Fibroblast of skin of scalp (primary cell): ENCODE measurements around the gene CENPM. TPM values are rescaled to one million over a fixed set of nuclear protein-coding genes. Genes with fewer than 3 reads are reported as not detected.

Experiments
- DNase-seq: peaks from one replicate; pipeline ENCODE4 v3.0.0-alpha.2; 2013
- polyA plus RNA-seq, 2 experiments: library from polyadenylated mRNA; unstranded; fragments of 120-200 nt; gene quantifications; one replicate each; pipeline ENCODE4 v1.2.1, GENCODE V29; 2013; ENCODE audit not compliant: insufficient read length in 2 of 2

Gene CENPM, protein sequence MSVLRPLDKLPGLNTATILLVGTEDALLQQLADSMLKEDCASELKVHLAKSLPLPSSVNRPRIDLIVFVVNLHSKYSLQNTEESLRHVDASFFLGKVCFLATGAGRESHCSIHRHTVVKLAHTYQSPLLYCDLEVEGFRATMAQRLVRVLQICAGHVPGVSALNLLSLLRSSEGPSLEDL
- polyA plus RNA-seq (2013, experiment 1 of 2; ENCODE audit: insufficient read length), result 11.8 TPM
- 9.6 TPM for polyA plus RNA-seq (2013, experiment 2 of 2; ENCODE audit: insufficient read length)

GRCh38 chr22:41946629-41947423 is at the start of gene CENPM:
CENPM (minus strand) TSS chr22:41947152; CDS start chr22:41947076, 76 bp downstream.
- DNase-seq, result peak; percentile 93

GRCh38 chr22:41995211-41995610 is 48.3 kb upstream of the CENPM start:
- DNase-seq, result no peak

- DNase-seq, result no peak
Observed at GRCh38 chr22:41992496-41992895, 45.5 kb upstream of the CENPM start.

GRCh38 chr22:41991111-41991510 is 44.2 kb upstream of the CENPM start:
- no peak for DNase-seq

DNA sequence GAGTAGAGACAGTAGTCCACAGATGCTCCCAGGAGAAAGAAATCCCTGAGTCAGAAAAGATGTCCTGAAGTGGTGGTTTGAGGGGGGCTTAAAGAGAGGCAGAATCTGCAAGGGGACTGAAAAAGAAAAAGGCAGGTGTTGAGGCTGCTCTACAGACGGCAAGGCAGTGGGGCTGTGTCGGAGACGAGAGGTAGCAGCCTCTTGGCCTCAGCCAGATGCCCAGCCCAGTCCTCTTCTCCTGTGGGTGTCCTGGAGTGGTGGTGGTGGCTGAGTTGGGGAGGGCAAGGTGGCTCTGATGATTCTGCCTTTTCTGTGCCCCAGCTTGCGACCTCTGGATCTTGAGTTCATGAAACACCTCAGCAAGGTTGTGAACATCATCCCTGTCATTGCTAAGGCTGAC is 42.3 kb upstream of the CENPM start:
- no peak for DNase-seq

GRCh38 chr22:41987276-41987675 is 40.3 kb upstream of the CENPM start:
- no peak for DNase-seq

- DNase-seq, result no peak
Observed at GRCh38 chr22:41983513-41984405, 36.8 kb upstream of the CENPM start.

GRCh38 chr22:41982865-41983264 is 35.9 kb upstream of the CENPM start:
- no peak for DNase-seq

DNA sequence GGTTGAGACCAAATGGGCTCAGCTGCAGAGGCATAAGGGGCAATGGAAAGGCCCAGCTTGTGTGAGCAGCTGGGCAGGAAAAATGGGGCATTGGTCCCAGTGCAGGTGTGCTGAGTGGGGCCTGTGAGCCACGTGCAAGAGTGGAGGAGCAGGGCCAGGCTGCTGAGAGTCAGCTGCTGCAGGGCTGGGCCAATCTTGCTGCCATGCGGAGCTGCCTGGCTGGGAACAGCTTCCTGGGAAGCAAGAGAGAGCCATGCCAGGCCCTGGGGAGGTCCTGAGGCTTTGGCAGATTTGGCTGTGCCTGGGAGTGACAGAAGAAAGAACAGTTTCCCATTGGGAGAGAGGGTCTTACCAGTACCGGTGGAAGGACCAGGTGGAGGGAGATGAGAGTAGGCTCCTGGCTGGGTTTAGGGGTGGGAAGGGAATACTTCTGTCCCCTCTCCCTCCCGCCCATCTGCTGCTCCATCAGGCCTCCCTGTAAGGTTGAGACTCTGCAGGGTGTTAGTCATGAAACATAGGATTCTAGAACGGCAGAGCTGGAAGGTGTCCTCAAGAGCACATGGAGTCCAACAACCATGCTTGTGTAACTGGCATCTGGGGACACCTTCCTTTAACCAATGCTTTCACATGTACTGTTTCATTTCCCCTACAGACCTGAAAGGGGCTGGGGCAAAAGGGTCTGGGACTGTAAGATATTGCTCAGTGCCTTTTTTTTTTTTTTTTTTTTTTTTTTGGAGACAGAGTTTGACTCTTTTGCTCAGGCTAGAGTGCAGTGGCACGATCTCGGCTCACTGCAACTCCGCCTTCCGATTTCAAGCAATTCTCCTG is 32.7 kb upstream of the CENPM start:
- DNase-seq, result no peak

GRCh38 chr22:41978732-41979131 is 31.8 kb upstream of the CENPM start:
- DNase-seq, result no peak

DNA sequence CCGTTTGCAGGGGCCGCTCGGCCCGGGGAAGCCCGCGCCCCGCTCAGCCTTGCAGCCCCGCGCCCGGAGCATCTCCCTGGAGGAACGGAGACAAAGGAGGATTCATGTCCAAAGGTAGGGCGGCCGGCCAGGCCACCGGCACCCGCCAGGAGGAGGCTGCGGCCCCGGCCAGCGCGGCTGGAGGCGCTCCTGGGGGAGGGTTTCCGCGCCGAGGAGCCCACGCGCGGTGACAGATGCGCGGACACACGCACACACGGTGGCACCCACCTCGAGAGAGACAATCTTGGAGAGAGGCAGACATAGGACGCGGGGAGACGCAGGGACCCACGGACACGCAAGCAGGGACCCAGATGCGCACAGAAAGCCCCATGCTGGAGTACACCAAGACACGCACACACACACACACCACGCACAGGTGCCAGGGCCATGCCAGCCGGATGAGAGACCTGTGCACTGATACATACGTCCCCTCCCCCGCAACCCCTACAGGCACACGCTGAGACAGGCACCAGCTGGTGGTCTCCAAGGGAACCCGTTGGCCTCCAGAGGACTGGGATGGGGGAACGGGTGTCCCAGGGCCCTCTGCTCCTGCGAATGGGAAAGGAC is 30.1 kb upstream of the CENPM start:
- no peak for DNase-seq

- DNase-seq, result no peak
Observed at GRCh38 chr22:41976070-41976901, 29.3 kb upstream of the CENPM start.

- no peak for DNase-seq
Observed at GRCh38 chr22:41975299-41976069, 28.5 kb upstream of the CENPM start.

GRCh38 chr22:41974691-41975290 is 27.8 kb upstream of the CENPM start:
- DNase-seq, result no peak

- no peak for DNase-seq
Observed at GRCh38 chr22:41971431-41971830, 24.5 kb upstream of the CENPM start.

- DNase-seq, result no peak
Observed at GRCh38 chr22:41970601-41971000, 23.6 kb upstream of the CENPM start.

GRCh38 chr22:41969110-41969646 is 22.2 kb upstream of the CENPM start, which contains the start of gene SEPTIN3:
SEPTIN3 (plus strand) TSS chr22:41969443; CDS start chr22:41971493, 2,050 bp downstream.
- no peak for DNase-seq

- no peak for DNase-seq
Observed at GRCh38 chr22:41968601-41969000, 21.6 kb upstream of the CENPM start.
